GM12878 (cell line): ENCODE measurements around the gene SH3BP1. TPM values are rescaled to one million over a fixed set of nuclear protein-coding genes. Genes with fewer than 3 reads are reported as not detected.

Source experiments
- ATAC-seq: fragments of 200-7000 bp; cut with Tn5 transposase; 3 replicates; pipeline ENCODE4 v1.9.1; 2020; ENCODE audit warnings: mild to moderate bottlenecking, moderate library complexity
- BruUV-seq: library from RNA; stranded (reverse); fragments of 400-500 nt; replicated peaks from 2 replicates; lab custom pipeline; 2021; lab: Mats Ljungman, UMichigan
- CTCF ChIA-PET: fragments of 300-600 bp; sonication (Branson Sonifier 250); formaldehyde crosslinking; extraction: SDS; loops from one replicate; lab custom pipeline; 2021; ENCODE audit warnings: inconsistent platforms; lab: Yijun Ruan, JAX
- POLR2A ChIA-PET: fragments of 350-600 bp; formaldehyde crosslinking; extraction: SDS; loops from one replicate; lab custom pipeline; 2021; ENCODE audit warnings: inconsistent platforms; lab: Charles Lee
- RAD21 ChIA-PET: fragments of 300-600 bp; sonication (Branson Sonifier 250); formaldehyde crosslinking; loops from one replicate; lab custom pipeline; 2023; ENCODE audit warnings: antibody characterized with exemption; ENCODE audit not compliant: unreplicated experiment; lab: Charles Lee
- SMC1A ChIA-PET: fragments of 300-600 bp; sonication (Branson Sonifier 250); formaldehyde crosslinking; loops from one replicate; lab custom pipeline; 2023; ENCODE audit not compliant: unreplicated experiment, uncharacterized antibody; lab: Charles Lee
- DNase-seq: peaks from one replicate; pipeline ENCODE4 v3.0.0-alpha.2; 2011; ENCODE audit warnings: low read depth, low spot score
- FAIRE-seq: peaks from 3 replicates; lab custom pipeline; 2011; peaks lifted over from hg19 to GRCh38; lab: Jason Lieb, UNC
- H2AFZ ChIP-seq: 2 replicates; pipeline ENCODE4 v1.6.0; 2011; ENCODE audit warnings: low read depth, low read length, control low read depth; ENCODE audit not compliant: control insufficient read depth
- H3K27ac ChIP-seq: 2 replicates; pipeline ENCODE4 v1.5.1; 2011; ENCODE audit warnings: control low read depth; ENCODE audit not compliant: control insufficient read depth, insufficient read depth
- H3K27me3 ChIP-seq, 2 experiments: replicated peaks in 1 of 2; 2 replicates each; pipeline versions ENCODE4 v1.6.0 to v1.6.1; 2011; ENCODE audit warnings: low read length in 1 of 2; ENCODE audit not compliant: control insufficient read depth in 2 of 2, insufficient read depth in 2 of 2
- H3K36me3 ChIP-seq, 2 experiments: 2 replicates each; pipeline ENCODE4 v1.5.1; 2011; ENCODE audit warnings: low read length in 1 of 2; ENCODE audit not compliant: control insufficient read depth in 2 of 2, insufficient read depth in 2 of 2
- H3K4me1 ChIP-seq: 2 replicates; pipeline ENCODE4 v1.6.1; 2011; ENCODE audit warnings: mild to moderate bottlenecking, low read length, moderate library complexity, mixed read lengths; ENCODE audit not compliant: control insufficient read depth, insufficient read depth
- H3K4me2 ChIP-seq: 2 replicates; pipeline ENCODE4 v1.6.0; 2011; ENCODE audit warnings: control low read depth; ENCODE audit not compliant: control insufficient read depth, insufficient read depth
- H3K4me3 ChIP-seq: fragments of 200-600 bp; sonication (generic); 2 replicates; pipeline ENCODE4 v1.5.1; 2016
- H3K79me2 ChIP-seq: 2 replicates; pipeline ENCODE4 v1.6.0; 2011; ENCODE audit warnings: low read length; ENCODE audit not compliant: control insufficient read depth, insufficient read depth
- H3K9ac ChIP-seq: 2 replicates; pipeline ENCODE4 v1.8.0; 2011; ENCODE audit warnings: low read length, control low read depth, mixed read lengths; ENCODE audit not compliant: control insufficient read depth, insufficient read depth
- H3K9me3 ChIP-seq: replicated peaks from 3 replicates; pipeline ENCODE4 v1.5.1; 2011; ENCODE audit warnings: mild to moderate bottlenecking, low read length; ENCODE audit not compliant: control insufficient read depth, insufficient read depth
- H4K20me1 ChIP-seq: 2 replicates; pipeline ENCODE4 v1.6.0; 2011; ENCODE audit not compliant: control insufficient read depth, insufficient read depth
- BACH1 ChIP-seq: fragments of 450-650 bp; IDR thresholded peaks from 2 replicates; pipeline ENCODE4 v1.6.1; 2017; ENCODE audit warnings: mild to moderate bottlenecking, borderline replicate concordance
- CBX5 ChIP-seq: sonication (generic); IDR thresholded peaks from 2 replicates; pipeline ENCODE4 v1.6.1; 2016; ENCODE audit warnings: low read depth, moderate library complexity, mild to moderate bottlenecking, inconsistent platforms
- CHD1 ChIP-seq: IDR thresholded peaks from 2 replicates; pipeline ENCODE4 v1.6.1; 2012; ENCODE audit warnings: low read depth, low read length, improper control_type of control experiment
- EGR1 ChIP-seq, 2 experiments: IDR thresholded peaks; 1 replicate in 1 of 2; 2 replicates in 1 of 2; pipeline ENCODE4 v1.6.1; 2011 to 2012; ENCODE audit warnings: low read depth in 2 of 2, low read length in 2 of 2, borderline replicate concordance in 1 of 2, mild to moderate bottlenecking in 1 of 2, moderate library complexity in 1 of 2
- FOXM1 ChIP-seq: IDR thresholded peaks from 2 replicates; pipeline ENCODE4 v1.6.1; 2012; ENCODE audit warnings: low read depth, mild to moderate bottlenecking, inconsistent platforms, low read length, moderate library complexity
- IKZF1 ChIP-seq: fragments of 450-650 bp; conservative IDR thresholded peaks from 2 replicates; pipeline ENCODE4 v1.6.1; 2017; ENCODE audit warnings: antibody characterized with exemption, mild to moderate bottlenecking
- MEF2A ChIP-seq: IDR thresholded peaks from 2 replicates; pipeline ENCODE4 v1.6.1; 2011; ENCODE audit warnings: low read depth, mild to moderate bottlenecking, low read length, moderate library complexity; ENCODE audit not compliant: insufficient read depth
- MXI1 ChIP-seq: fragments of 150-350 bp; IDR thresholded peaks from 2 replicates; pipeline ENCODE4 v1.6.1; 2011; ENCODE audit warnings: low read depth, mild to moderate bottlenecking, inconsistent platforms, low read length, improper control_type of control experiment
- NRF1 ChIP-seq: conservative IDR thresholded peaks from 2 replicates; pipeline ENCODE4 v1.6.1; 2011; ENCODE audit warnings: mild to moderate bottlenecking, low read depth, low read length, improper control_type of control experiment
- POU2F2 ChIP-seq: IDR thresholded peaks from 3 replicates; pipeline ENCODE4 v1.6.1; 2011; ENCODE audit warnings: low read depth, mild to moderate bottlenecking, low read length, borderline replicate concordance
- RB1 ChIP-seq: fragments of 450-650 bp; formaldehyde crosslinking; IDR thresholded peaks from 2 replicates; pipeline ENCODE4 v1.6.1; 2017; ENCODE audit warnings: mild to moderate bottlenecking, borderline replicate concordance
- RELB ChIP-seq: fragments of 450-650 bp; IDR thresholded peaks from 2 replicates; pipeline ENCODE4 v1.6.1; 2017; ENCODE audit warnings: low read depth, mild to moderate bottlenecking, moderate library complexity
- SUZ12 ChIP-seq: fragments of 200-600 bp; sonication (generic); IDR thresholded peaks from one replicate; pipeline ENCODE4 v1.6.1; 2018; ENCODE audit warnings: antibody characterized with exemption, mild to moderate bottlenecking; ENCODE audit not compliant: unreplicated experiment
- TCF12 ChIP-seq: IDR thresholded peaks from 2 replicates; pipeline ENCODE4 v1.6.1; 2011; ENCODE audit warnings: low read depth, mild to moderate bottlenecking, low read length
- WGBS: methylation state at CpG from one replicate; pipeline ENCODE4 v1.1.6; 2016; ENCODE audit warnings: low lambda C conversion rate; ENCODE audit not compliant: insufficient replicate concordance, insufficient coverage; ENCODE audit errors: missing lambda C conversion rate; 5-methylcytosine and 5-hydroxymethylcytosine counted together
- in situ Hi-C: fragments of 300-500 bp; cut with MboI; formaldehyde crosslinking; loops from 9 replicates; pipeline ENCODE4 v1.14.3; 2018; ENCODE audit warnings: mixed read lengths
- intact Hi-C: fragments of 100-400 bp; cut with micrococcal nuclease; formaldehyde crosslinking; loops from one replicate; pipeline ENCODE4 v1.14.2; 2022; ENCODE audit not compliant: unreplicated experiment
- polyA plus RNA-seq, 11 experiments: library from polyadenylated mRNA; depleted of rRNA in 4 of 11; unstranded in 6 of 11; stranded (reverse) in 5 of 11; fragments of >200 nt; fragmentation: Nextera tagmentation in 4 of 11; fragmentation: Illumina TruSeq in 1 of 11; extraction: Ambion mirVana in 4 of 11; extraction: Trizol in 1 of 11; gene quantifications; 1 replicate in 1 of 11; 2 replicates in 10 of 11; pipeline versions ENCODE4 v1.2.1 to v1.2.3, GENCODE V29; 2011 to 2016; ENCODE audit warnings: inconsistent platforms in 2 of 11, missing spikeins in 2 of 11, low read depth in 1 of 11
- total RNA-seq, 4 experiments: library from RNA; depleted of rRNA in 3 of 4; stranded (reverse); fragments of >200 nt in 3 of 4; fragmentation: Illumina TruSeq in 1 of 4; extraction: Trizol in 1 of 4; gene quantifications; 2 replicates each; pipeline versions ENCODE4 v1.2.1 to v1.2.3, GENCODE V29; 2013 to 2021

The SH3BP1 gene
- total and polyA plus RNA-seq, 10 of the 15 experiments (the other 5 are each of a cell fraction or from before 2014, with no cell fraction given), result 0.29 to 70.5 (median 22.5) TPM

- peak overlapping the region; percentile 78 for H3K9ac ChIP-seq
- no peaks in the 10 kb centered on the region for H4K20me1 ChIP-seq
- SMC1A ChIA-PET, result interaction anchor here (0.8 to 5.9 kb wide), 4 partner anchors 8 to 46 kb away, joined by 3 to 33 read pairs (median 14); partner anchors contain the start of gene PDXP
- intact Hi-C loops, result no loop called here
- WGBS, result 73% methylated on average over 7 of the region's 7 CpGs
- no peak overlapping the region for H2AFZ ChIP-seq
- peak overlapping the region; percentile 87 for H3K4me2 ChIP-seq
- in situ Hi-C loops, result no loop called here
- POLR2A ChIA-PET, result interaction anchor here (3.2 to 8.2 kb wide), 4 partner anchors 8 to 27 kb away, joined by 17 to 67 read pairs (median 33); partner anchors contain the start of genes GGA1 and PDXP
- peaks cover 5% of the 10 kb centered on the region for H3K79me2 ChIP-seq
- H3K27me3 ChIP-seq, result no peaks in the 10 kb centered on the region
- peak overlapping the region; percentile 57; the same call in 1 of the 2 replicates for H3K4me3 ChIP-seq
- H3K9me3 ChIP-seq, result no peaks in the 10 kb centered on the region
- CTCF ChIA-PET, result interaction anchor here (1.3 to 15.9 kb wide), 8 partner anchors 8 to 185 kb away, joined by 5 to 396 read pairs (median 60); partner anchors contain the start of genes GGA1, LGALS1, NOL12 and PDXP
- no peak for DNase-seq
- peaks cover 72% of the 10 kb centered on the region for H3K4me1 ChIP-seq
- H3K27ac ChIP-seq, result peak overlapping the region; percentile 92
- no peak for ATAC-seq
- RAD21 ChIA-PET, result interaction anchor here (1.1 to 4.0 kb wide), 9 partner anchors 7 to 46 kb away, joined by 3 to 47 read pairs (median 20); partner anchors contain the start of genes GGA1, LGALS1 and PDXP
- no peak for FAIRE-seq
- TF ChIP-seq BACH1, result no peak
- TF ChIP-seq RELB, result no peak
- no peak for TF ChIP-seq RB1
- TF ChIP-seq POU2F2, result no peak
- TF ChIP-seq CHD1, result no peak
- no peak for TF ChIP-seq FOXM1
- no peak for TF ChIP-seq MXI1
- no peak for TF ChIP-seq SUZ12
- no peak for TF ChIP-seq CBX5
- TF ChIP-seq IKZF1, result no peak
- TF ChIP-seq TCF12, result no peak
- no peak for TF ChIP-seq NRF1
- TF ChIP-seq EGR1 (IDR thresholded peaks at IDR 0.05; ENCODE audit: borderline replicate concordance in 1 of 2, low read depth in 2 of 2, low read length in 2 of 2), result no peak
- no peak for TF ChIP-seq MEF2A
- H3K36me3 ChIP-seq, result peaks cover 0 to 3% of the 10 kb centered on the region in 2 experiments; a peak in 2 of 4 replicates
- BruUV-seq, result no TSS peak
Measured at GRCh38 chr22:37635157-37635556, 4.3 kb upstream of the SH3BP1 start.
